Activated T-helper 1 cell treated with anti-CD3 and anti-CD28 coated beads, Interleukin-12 subunit alpha, Interleukin-12 subunit beta, Interleukin-2, Interleukin-4 antibody, amounts not matched to agents 30 ng/mL and 10 ng/mL and 1 ng/mL, durations not matched to agents 14 hours and 24 hours and 36 hours (primary cell): ENCODE results near the gene OSMR. TPM values are rescaled to one million over a fixed set of nuclear protein-coding genes. Genes with fewer than 3 reads are reported as not detected.

Experiments used
- DNase-seq: peaks from one replicate; pipeline ENCODE4 v3.0.0; 2021; ENCODE audit warnings: low spot score
- H3K27ac Mint-ChIP-seq: one replicate; pipeline ENCODE4 v1.8.0; 2021; ENCODE audit warnings: mild to moderate bottlenecking, mixed read lengths
- H3K27me3 Mint-ChIP-seq: one replicate; pipeline ENCODE4 v1.8.0; 2022; ENCODE audit warnings: mild to moderate bottlenecking, moderate library complexity, mixed read lengths; ENCODE audit not compliant: insufficient read depth
- H3K36me3 Mint-ChIP-seq: one replicate; pipeline ENCODE4 v1.8.0; 2021; ENCODE audit warnings: low read depth, mixed read lengths
- H3K4me1 Mint-ChIP-seq: one replicate; pipeline ENCODE4 v1.8.0; 2021; ENCODE audit warnings: low read depth, mixed read lengths
- H3K4me3 Mint-ChIP-seq: one replicate; pipeline ENCODE4 v1.8.0; 2021; ENCODE audit warnings: mild to moderate bottlenecking, moderate library complexity, mixed read lengths
- H3K9me3 Mint-ChIP-seq: one replicate; pipeline ENCODE4 v1.8.0; 2021; ENCODE audit warnings: mixed read lengths
- intact Hi-C: fragments of 100-400 bp; cut with micrococcal nuclease; formaldehyde crosslinking; loops from one replicate; pipeline ENCODE4 v1.15.1; 2024
- total RNA-seq: library from RNA; stranded (reverse); gene quantifications from 2 replicates; pipeline ENCODE4 v1.2.3, GENCODE V29; 2022

OSMR gene
- total RNA-seq = not detected in 2 replicates

- no peak for DNase-seq
- intact Hi-C loops = no loop called here
- peaks cover 2% of the 10 kb centered on the region for H3K36me3 Mint-ChIP-seq
These were observed at the start of gene OSMR for GRCh38 chr5:38845526-38846378. Gene OSMR (plus strand): TSS chr5:38846012. CDS start chr5:38869045, 23,033 bp downstream.

GRCh38 chr5:38796742-38797108 is 49.1 kb upstream of the OSMR start:
- Mint-ChIP-seq H3K27me3 (peaks cover 2% of the 10 kb centered on the region), H3K4me1 (no peaks in the 10 kb centered on the region), H3K27ac (no peak overlapping the region), H3K4me3 (no peak overlapping the region), H3K9me3 (no peaks in the 10 kb centered on the region), H3K36me3 (no peaks in the 10 kb centered on the region)
- DNase-seq = no peak
- intact Hi-C loops = no loop called here

More at GRCh38 chr5:38845526-38846378, at the start of gene OSMR:
- peaks cover 56% of the 10 kb centered on the region for H3K27me3 Mint-ChIP-seq
- H3K27ac Mint-ChIP-seq = no peak within 1 kb of the TSS
- no peaks in the 10 kb centered on the region for H3K9me3 Mint-ChIP-seq
- peaks cover 6% of the 10 kb centered on the region for H3K4me1 Mint-ChIP-seq
- peak within 1 kb of the TSS; percentile 80 for H3K4me3 Mint-ChIP-seq

DNA sequence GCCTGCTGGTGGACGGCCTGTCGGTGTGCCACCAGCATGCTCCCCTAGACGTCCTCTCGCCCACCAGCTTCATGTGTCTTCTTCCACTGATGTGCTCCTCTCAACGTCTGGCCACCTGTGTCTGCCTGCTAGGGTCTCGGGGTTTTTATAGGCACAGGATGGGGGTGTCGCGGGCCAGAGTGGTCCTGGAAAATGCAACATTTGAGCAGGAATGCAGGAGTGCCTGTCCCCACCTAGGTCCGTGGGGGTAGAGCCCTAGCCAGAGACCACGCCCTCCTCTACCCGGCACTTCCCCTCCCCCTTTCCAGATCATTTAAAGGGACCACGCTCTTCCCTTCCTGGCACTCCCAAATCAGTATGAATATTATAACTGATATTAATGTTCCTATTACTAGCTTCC is 48.0 kb upstream of the OSMR start:
- Mint-ChIP-seq H3K4me3 (no peak overlapping the region), H3K27me3 (peaks cover 2% of the 10 kb centered on the region), H3K36me3 (no peaks in the 10 kb centered on the region), H3K4me1 (no peaks in the 10 kb centered on the region), H3K9me3 (no peaks in the 10 kb centered on the region), H3K27ac (no peak overlapping the region)
- intact Hi-C loops = no loop called here
- DNase-seq = no peak

GRCh38 chr5:38799556-38800377 is 46.0 kb upstream of the OSMR start:
- H3K27ac Mint-ChIP-seq = no peak overlapping the region
- no peaks in the 10 kb centered on the region for H3K36me3 Mint-ChIP-seq
- intact Hi-C loops = no loop called here
- H3K9me3 Mint-ChIP-seq = no peaks in the 10 kb centered on the region
- H3K4me1 Mint-ChIP-seq = no peaks in the 10 kb centered on the region
- DNase-seq = no peak
- H3K27me3 Mint-ChIP-seq = peaks cover 2% of the 10 kb centered on the region
- H3K4me3 Mint-ChIP-seq = no peak overlapping the region

DNA sequence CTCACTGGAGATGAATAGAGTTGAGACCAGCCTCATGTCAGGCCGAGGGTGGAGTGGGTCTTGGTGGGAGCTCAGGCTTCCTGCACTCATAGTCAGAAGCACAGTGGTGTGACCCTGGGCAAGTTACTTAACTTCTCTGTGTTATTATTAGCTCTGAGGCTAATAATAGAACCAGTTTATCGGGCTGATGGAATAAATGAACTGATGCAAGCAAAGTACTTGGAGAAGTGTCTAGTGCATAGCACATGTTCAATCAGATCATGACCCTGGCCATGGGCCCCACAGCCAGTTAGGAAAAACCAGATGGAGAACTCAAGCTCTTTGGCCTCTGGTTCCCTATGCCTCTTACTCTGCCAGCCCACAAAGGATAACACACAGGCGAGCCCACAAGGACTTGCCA is 45.3 kb upstream of the OSMR start:
- intact Hi-C loops = no loop called here

DNA sequence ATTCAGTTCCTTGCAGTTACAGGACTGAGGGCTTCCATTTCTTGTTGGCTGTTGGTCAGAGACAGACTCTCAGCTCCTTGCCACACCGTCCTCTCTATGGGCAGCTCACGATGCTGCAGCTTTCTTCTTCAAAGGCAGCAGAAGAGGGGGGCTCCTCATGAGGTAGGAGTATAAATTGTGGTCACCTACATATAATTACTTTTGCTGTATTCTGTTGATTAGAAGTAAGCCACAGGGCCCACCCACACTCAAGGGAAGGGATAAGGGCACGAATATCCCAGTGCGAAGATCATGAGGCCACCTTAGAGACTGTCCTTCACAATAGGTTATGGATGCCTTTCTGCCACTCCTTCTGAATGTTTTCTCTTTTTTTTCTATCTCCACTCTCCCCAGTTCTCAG is 43.7 kb upstream of the OSMR start:
- H3K4me3 Mint-ChIP-seq = no peak overlapping the region
- DNase-seq = no peak
- no peaks in the 10 kb centered on the region for H3K36me3 Mint-ChIP-seq
- no peaks in the 10 kb centered on the region for H3K9me3 Mint-ChIP-seq
- intact Hi-C loops = no loop called here
- H3K27ac Mint-ChIP-seq = no peak overlapping the region
- peaks cover 2% of the 10 kb centered on the region for H3K27me3 Mint-ChIP-seq
- H3K4me1 Mint-ChIP-seq = no peaks in the 10 kb centered on the region

More for the DNA sequence above, 45.3 kb upstream of the OSMR start:
- no peak overlapping the region for H3K27ac Mint-ChIP-seq
- peaks cover 2% of the 10 kb centered on the region for H3K27me3 Mint-ChIP-seq
- no peak for DNase-seq
- H3K36me3 Mint-ChIP-seq = no peaks in the 10 kb centered on the region
- H3K9me3 Mint-ChIP-seq = no peaks in the 10 kb centered on the region
- H3K4me3 Mint-ChIP-seq = no peak overlapping the region
- H3K4me1 Mint-ChIP-seq = no peaks in the 10 kb centered on the region

- Mint-ChIP-seq H3K27ac (no peak overlapping the region), H3K9me3 (no peaks in the 10 kb centered on the region), H3K4me3 (no peak overlapping the region), H3K27me3 (peaks cover 2% of the 10 kb centered on the region), H3K36me3 (no peaks in the 10 kb centered on the region), H3K4me1 (no peaks in the 10 kb centered on the region)
- no peak for DNase-seq
- intact Hi-C loops = no loop called here
These were observed 42.6 kb upstream of the OSMR start for GRCh38 chr5:38803246-38803645.

DNA sequence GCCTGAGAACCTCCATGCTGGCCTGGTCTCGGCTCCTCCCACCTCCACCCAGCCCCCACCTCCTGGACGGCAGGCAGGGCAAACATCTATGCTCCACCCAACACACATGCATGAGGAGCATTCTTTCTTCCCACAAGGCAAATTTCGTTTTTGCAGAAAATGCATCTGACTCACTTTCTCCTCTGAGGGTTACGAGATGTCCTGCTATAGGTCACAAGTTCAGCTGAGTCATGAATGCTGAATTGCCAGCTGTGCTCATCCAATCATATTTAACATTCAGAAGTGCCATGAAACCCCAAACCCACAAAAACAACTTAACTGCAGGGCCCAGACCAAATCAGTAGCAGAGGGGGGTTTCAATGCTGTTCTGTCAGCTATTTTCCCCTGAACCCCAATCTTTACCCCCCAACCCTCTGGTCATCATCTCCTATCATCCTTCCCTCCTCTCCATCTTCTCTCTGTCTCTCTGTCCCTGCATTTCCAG is 39.0 kb upstream of the OSMR start:
- H3K27ac Mint-ChIP-seq = no peak overlapping the region

GRCh38 chr5:38807570-38808483 is 38.0 kb upstream of the OSMR start:
- intact Hi-C loops = no loop called here
- no peaks in the 10 kb centered on the region for H3K9me3 Mint-ChIP-seq
- H3K36me3 Mint-ChIP-seq = no peaks in the 10 kb centered on the region
- no peak for DNase-seq
- peaks cover 5% of the 10 kb centered on the region for H3K27me3 Mint-ChIP-seq
- no peak overlapping the region for H3K4me3 Mint-ChIP-seq
- no peak overlapping the region for H3K27ac Mint-ChIP-seq
- no peaks in the 10 kb centered on the region for H3K4me1 Mint-ChIP-seq

More for the DNA sequence above, 39.0 kb upstream of the OSMR start:
- no peak for DNase-seq
- no peaks in the 10 kb centered on the region for H3K9me3 Mint-ChIP-seq
- H3K27me3 Mint-ChIP-seq = peaks cover 5% of the 10 kb centered on the region
- no peak overlapping the region for H3K4me3 Mint-ChIP-seq
- no peaks in the 10 kb centered on the region for H3K36me3 Mint-ChIP-seq
- intact Hi-C loops = no loop called here
- H3K4me1 Mint-ChIP-seq = no peaks in the 10 kb centered on the region

- H3K27ac Mint-ChIP-seq = no peak overlapping the region
- H3K27me3 Mint-ChIP-seq = peaks cover 5% of the 10 kb centered on the region
- no peaks in the 10 kb centered on the region for H3K4me1 Mint-ChIP-seq
- DNase-seq = no peak
- H3K9me3 Mint-ChIP-seq = no peaks in the 10 kb centered on the region
- H3K4me3 Mint-ChIP-seq = no peak overlapping the region
- intact Hi-C loops = loop anchor here (1.0 kb wide), 2 partner anchors 368 to 389 kb away; no protein-coding TSS in a partner anchor
- H3K36me3 Mint-ChIP-seq = no peaks in the 10 kb centered on the region
These were observed 37.0 kb upstream of the OSMR start for GRCh38 chr5:38808666-38809343.

DNA sequence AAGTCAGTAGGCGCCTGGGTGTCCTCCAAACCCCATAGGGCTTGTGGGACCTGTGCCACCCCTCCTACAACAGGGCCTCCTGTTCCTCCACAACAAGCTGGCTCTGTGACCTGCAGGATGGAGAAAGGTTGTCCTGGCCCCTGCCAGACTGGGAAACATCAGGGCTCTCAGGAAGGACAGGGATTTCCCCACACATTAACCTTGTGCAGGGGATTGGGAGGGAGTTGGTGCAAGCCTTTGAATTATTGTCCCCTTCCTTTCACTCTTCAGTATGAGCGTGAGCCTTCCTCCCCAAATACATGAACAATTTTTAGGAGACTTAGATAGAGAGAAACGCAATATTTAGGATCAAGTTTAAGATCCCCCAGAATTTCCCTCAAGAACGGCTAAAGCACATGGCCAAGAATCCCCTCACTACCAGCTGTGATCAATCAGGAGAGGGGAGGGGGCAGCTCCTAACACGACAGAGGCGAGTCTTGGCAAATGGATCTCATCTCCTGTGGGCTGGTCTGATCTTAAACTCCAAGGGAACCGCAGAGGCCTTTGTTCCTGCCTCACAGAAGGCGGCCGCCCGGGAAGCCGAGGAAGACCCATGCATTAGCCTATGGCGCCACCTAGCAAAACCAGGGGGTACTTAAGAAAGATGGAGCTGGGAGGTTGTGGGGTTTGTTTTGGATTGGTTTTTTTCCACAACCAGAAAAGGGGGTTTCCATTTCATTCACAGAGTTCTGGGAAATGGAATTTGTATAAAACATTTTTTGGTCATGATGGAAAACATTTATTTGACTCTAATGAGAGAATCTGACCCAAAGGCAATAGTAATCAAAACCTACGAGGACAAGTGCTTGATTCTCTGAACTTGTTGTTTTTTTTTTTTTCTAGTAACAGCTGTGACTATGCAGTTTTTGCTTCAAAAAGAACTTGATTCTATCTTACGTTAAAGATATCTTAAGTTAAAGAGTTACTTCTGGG is 36.1 kb upstream of the OSMR start:
- intact Hi-C loops = loop anchor here (1.0 to 2.0 kb wide), 4 partner anchors 259 to 427 kb away; no protein-coding TSS in a partner anchor
- Mint-ChIP-seq H3K36me3 (no peaks in the 10 kb centered on the region), H3K9me3 (no peaks in the 10 kb centered on the region), H3K4me3 (no peak overlapping the region), H3K27ac (no peak overlapping the region), H3K27me3 (peaks cover 9% of the 10 kb centered on the region), H3K4me1 (no peaks in the 10 kb centered on the region)
- DNase-seq = peak; percentile 24
